AG04449 (cell line): ENCODE results near the gene TUBA1A.

Source experiments
- CTCF ChIA-PET: fragments of 350-600 bp; formaldehyde crosslinking; extraction: SDS; loops from one replicate; lab custom pipeline; 2021; ENCODE audit warnings: antibody characterized with exemption; lab: Yijun Ruan, JAX
- POLR2A ChIA-PET: fragments of 400-600, 350-600 bp; formaldehyde crosslinking; extraction: SDS; loops from one replicate; lab custom pipeline; 2020; ENCODE audit warnings: antibody characterized with exemption, inconsistent platforms; lab: Yijun Ruan, JAX
- DNase-seq: peaks from one replicate; pipeline ENCODE4 v3.0.0-alpha.2; 2010; ENCODE audit warnings: low read depth, low spot score
- H3K4me3 ChIP-seq: 2 replicates; pipeline ENCODE4 v1.5.1; 2011; ENCODE audit warnings: low read depth, mild to moderate bottlenecking, control low read depth, low read length
- TF ChIP-seq, protein P1 (sequence below): IDR thresholded peaks from one replicate; pipeline ENCODE4 v1.5.1; 2011; ENCODE audit warnings: mild to moderate bottlenecking, moderate library complexity, low read length, control low read depth, inconsistent platforms; ENCODE audit not compliant: insufficient read depth; ENCODE audit errors: missing control alignments

Gene TUBA1A

GRCh38 chr12:49188916-49189367, at the start of gene TUBA1A:
TSS of gene TUBA1A (minus strand) at chr12:49189080. CDS start at chr12:49188979, 101 bp downstream.
- POLR2A ChIA-PET: interaction anchor here (0.7 to 3.1 kb wide), 20 partner anchors 9 to 101 kb away, joined by 3 to 37 read pairs (median 6); partner anchors contain the start of genes TUBA1B and TUBA1C
- CTCF ChIA-PET: interaction anchor here (1.2 to 3.7 kb wide), 8 partner anchors 13 to 75 kb away, joined by 3 to 24 read pairs (median 6); no protein-coding TSS in a partner anchor
- peak; percentile 96 for DNase-seq
- peak within 1 kb of the TSS; percentile 89 for H3K4me3 ChIP-seq
- TF ChIP-seq, protein P1, sequence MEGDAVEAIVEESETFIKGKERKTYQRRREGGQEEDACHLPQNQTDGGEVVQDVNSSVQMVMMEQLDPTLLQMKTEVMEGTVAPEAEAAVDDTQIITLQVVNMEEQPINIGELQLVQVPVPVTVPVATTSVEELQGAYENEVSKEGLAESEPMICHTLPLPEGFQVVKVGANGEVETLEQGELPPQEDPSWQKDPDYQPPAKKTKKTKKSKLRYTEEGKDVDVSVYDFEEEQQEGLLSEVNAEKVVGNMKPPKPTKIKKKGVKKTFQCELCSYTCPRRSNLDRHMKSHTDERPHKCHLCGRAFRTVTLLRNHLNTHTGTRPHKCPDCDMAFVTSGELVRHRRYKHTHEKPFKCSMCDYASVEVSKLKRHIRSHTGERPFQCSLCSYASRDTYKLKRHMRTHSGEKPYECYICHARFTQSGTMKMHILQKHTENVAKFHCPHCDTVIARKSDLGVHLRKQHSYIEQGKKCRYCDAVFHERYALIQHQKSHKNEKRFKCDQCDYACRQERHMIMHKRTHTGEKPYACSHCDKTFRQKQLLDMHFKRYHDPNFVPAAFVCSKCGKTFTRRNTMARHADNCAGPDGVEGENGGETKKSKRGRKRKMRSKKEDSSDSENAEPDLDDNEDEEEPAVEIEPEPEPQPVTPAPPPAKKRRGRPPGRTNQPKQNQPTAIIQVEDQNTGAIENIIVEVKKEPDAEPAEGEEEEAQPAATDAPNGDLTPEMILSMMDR: no peak

DNA sequence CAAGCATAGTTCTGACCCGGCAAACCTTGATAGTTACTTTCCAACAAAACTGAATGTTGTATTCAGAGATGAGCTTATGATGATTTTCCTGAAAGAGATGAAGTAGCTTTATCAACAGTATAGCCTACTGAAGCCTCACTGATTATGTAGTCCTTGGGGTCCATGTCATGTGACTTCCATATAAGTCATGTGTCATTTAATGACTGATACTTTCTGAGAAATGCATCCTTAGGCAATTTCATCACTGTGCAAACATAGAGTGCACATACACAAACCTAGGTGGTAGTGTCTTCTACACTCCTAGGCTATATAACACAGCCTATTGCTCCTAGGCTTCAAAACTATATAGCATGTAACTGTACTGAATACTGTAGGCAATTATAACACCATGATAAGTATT, 47.5 kb upstream of the TUBA1A start:
- H3K4me3 ChIP-seq: no peak overlapping the region
- no peak for DNase-seq
- POLR2A ChIA-PET: no interaction called here
- CTCF ChIA-PET: interaction anchor here (0.6 to 9.6 kb wide), 23 partner anchors 9 to 239 kb away, joined by 3 to 120 read pairs (median 4); partner anchors contain the start of genes RHEBL1, TUBA1A and TUBA1B
- TF ChIP-seq, protein P1: no peak

DNA sequence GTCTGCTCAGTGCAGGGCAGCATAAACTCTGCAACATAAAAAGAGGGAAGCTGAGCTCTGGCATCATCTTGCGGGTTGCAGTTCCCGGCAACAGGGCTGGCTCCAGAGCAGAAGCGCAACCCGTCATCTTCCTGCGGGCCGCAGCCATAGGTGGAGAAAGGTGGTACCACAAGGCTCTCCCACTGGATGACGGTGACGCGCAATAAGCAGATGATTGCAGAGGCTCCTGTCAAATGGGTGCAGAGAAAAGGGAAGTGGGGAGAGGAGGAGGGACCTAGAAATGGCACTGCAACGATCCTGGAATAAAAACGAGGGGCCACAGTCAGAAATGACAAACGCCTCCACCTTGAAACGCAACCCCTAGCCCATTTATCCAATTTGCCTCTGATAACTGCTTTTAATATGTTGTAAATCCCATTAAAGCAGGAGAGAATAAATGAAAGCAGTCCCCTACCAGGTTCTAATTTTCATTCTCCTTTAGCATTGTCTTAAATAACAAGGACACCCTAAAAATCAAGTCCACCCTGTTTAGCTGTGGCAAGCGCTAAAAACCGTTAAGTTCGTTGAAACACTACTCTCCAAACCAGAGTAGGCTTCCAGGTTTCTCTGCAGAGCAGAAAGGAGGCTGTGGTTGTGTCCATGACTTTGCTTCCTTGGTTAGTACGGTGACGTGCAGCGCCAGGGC, 45.1 kb upstream of the TUBA1A start:
- ChIA-PET POLR2A (interaction anchor here (1.8 to 4.4 kb wide), 3 partner anchors 12 to 103 kb away, joined by 7 to 36 read pairs (median 28); partner anchors contain the start of genes TUBA1A and TUBA1B), CTCF (interaction anchor here (1.0 to 9.6 kb wide), 17 partner anchors 9 to 169 kb away, joined by 3 to 120 read pairs (median 8); partner anchors contain the start of genes DHH, TUBA1A and TUBA1B)
- no peak for DNase-seq
- TF ChIP-seq, protein P1: no peak
- no peak overlapping the region for H3K4me3 ChIP-seq

DNA sequence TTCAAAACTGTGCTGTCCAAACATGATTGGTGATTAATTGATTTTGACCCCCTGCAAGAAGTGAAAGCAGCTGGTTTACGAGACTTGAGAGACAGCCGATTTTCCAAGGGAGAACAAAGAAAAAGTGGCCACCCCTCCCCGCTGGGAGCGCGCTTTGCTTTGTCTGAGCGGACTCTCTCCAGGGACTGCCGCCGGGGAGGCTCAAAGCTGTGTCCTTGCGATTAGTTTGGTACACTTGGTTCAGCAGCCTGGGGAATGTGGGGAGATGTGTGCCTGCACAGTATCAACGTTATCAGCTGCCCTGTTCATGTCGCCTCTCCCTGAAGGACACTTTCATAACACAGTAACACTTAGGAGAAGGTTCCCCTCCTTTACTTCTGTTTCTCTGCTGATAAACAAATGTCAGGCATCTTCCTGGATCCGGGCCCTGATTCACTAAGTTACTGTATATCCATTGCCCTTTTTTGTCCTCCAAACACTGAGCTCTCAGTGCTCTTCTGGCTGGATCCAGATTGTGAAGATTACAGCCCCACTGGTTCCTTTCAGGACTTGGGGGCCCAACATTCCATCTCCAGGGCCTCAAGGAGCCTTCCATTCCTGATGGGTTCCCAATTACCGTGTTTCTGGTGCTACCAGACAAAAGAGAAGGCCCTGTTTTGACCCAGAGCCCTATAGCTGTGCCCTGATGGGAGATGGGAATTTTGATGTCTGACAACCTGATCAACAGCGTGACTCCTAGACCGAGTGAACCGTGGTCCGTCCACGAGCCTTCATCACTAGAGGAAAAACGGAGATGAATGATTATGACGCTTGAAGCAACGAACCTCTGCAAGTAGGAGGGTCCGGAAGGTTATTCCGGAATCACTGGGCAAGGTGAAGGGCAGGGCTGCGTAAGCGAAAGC, 44.3 kb upstream of the TUBA1A start:
- DNase-seq: no peak
- TF ChIP-seq, protein P1: peak; percentile 16
- ChIA-PET POLR2A (interaction anchor here (1.8 to 4.4 kb wide), 3 partner anchors 11 to 103 kb away, joined by 7 to 36 read pairs (median 28); partner anchors contain the start of genes TUBA1A and TUBA1B), CTCF (interaction anchor here (0.6 to 9.6 kb wide), 23 partner anchors 9 to 175 kb away, joined by 3 to 120 read pairs (median 6); partner anchors contain the start of genes DHH, LMBR1L, TUBA1A and TUBA1B)
- peak overlapping the region; percentile 1 for H3K4me3 ChIP-seq

GRCh38 chr12:49231878-49232655, 43.2 kb upstream of the TUBA1A start:
- ChIA-PET POLR2A (interaction anchor here (1.8 to 4.4 kb wide), 3 partner anchors 10 to 101 kb away, joined by 7 to 36 read pairs (median 28); partner anchors contain the start of genes TUBA1A and TUBA1B), CTCF (interaction anchor here (1.2 to 9.6 kb wide), 15 partner anchors 8 to 169 kb away, joined by 3 to 120 read pairs (median 11); partner anchors contain the start of genes TUBA1A and TUBA1B)
- TF ChIP-seq, protein P1: no peak
- no peak overlapping the region for H3K4me3 ChIP-seq
- DNase-seq: no peak
